OCI-LY1 (cell line): ENCODE measurements around the gene CAPN12.

Experiments used
- H2AFZ ChIP-seq: fragments of 200-600 bp; sonication (generic), shearing (Covaris generic); 2 replicates; pipeline ENCODE4 v1.6.0; 2014; ENCODE audit warnings: antibody characterized with exemption, mild to moderate bottlenecking, low read length
- H3F3A ChIP-seq: fragments of 200-600 bp; sonication (generic), shearing (Covaris generic); 2 replicates; pipeline ENCODE4 v1.6.0; 2014; ENCODE audit warnings: mild to moderate bottlenecking, antibody characterized with exemption, low read length, moderate library complexity; ENCODE audit not compliant: insufficient read depth
- H3K27ac ChIP-seq: fragments of 200-600 bp; sonication (generic); 2 replicates; pipeline ENCODE4 v1.5.1; 2014; ENCODE audit warnings: low read length, mixed run types, mild to moderate bottlenecking, low read depth; ENCODE audit not compliant: poor library complexity, severe bottlenecking
- H3K27me3 ChIP-seq: fragments of 200-600 bp; sonication (generic); 2 replicates; pipeline ENCODE4 v1.6.0; 2014; ENCODE audit warnings: antibody characterized with exemption, mild to moderate bottlenecking, low read length, moderate library complexity; ENCODE audit not compliant: insufficient read depth
- H3K36me3 ChIP-seq: fragments of 200-600 bp; sonication (generic); 2 replicates; pipeline ENCODE4 v1.6.1; 2014; ENCODE audit warnings: mild to moderate bottlenecking, antibody characterized with exemption, low read length, moderate library complexity, mixed read lengths; ENCODE audit not compliant: insufficient read depth
- H3K4me1 ChIP-seq: fragments of 200-600 bp; sonication (generic); 2 replicates; pipeline ENCODE4 v1.5.1; 2014; ENCODE audit warnings: mild to moderate bottlenecking, low read length, moderate library complexity; ENCODE audit not compliant: insufficient read depth, severe bottlenecking
- H3K4me2 ChIP-seq: fragments of 200-600 bp; sonication (generic), shearing (Covaris generic); 2 replicates; pipeline ENCODE4 v1.6.1; 2014; ENCODE audit warnings: low read length
- H3K4me3 ChIP-seq: fragments of 200-600 bp; sonication (generic); 2 replicates; pipeline ENCODE4 v1.5.1; 2014; ENCODE audit warnings: low read length, low read depth, mild to moderate bottlenecking, mixed read lengths; ENCODE audit not compliant: poor library complexity, severe bottlenecking
- H3K79me2 ChIP-seq: fragments of 200-600 bp; shearing (Covaris generic); 2 replicates; pipeline ENCODE4 v1.6.1; 2016; ENCODE audit warnings: mixed run types, low read length, mixed read lengths; ENCODE audit not compliant: insufficient read depth
- H3K9ac ChIP-seq: fragments of 200-600 bp; sonication (generic), shearing (Covaris generic); 2 replicates; pipeline ENCODE4 v1.6.1; 2014; ENCODE audit warnings: mild to moderate bottlenecking, low read length, mixed read lengths
- H3K9me2 ChIP-seq: fragments of 200-600 bp; sonication (generic), shearing (Covaris generic); 2 replicates; pipeline ENCODE4 v1.6.1; 2014; ENCODE audit warnings: low read depth, mild to moderate bottlenecking, low read length, mixed read lengths
- H3K9me3 ChIP-seq: fragments of 200-600 bp; shearing (Covaris generic); 2 replicates; pipeline ENCODE4 v1.6.1; 2014; ENCODE audit warnings: low read length, mixed read lengths
- H4K20me1 ChIP-seq: fragments of 200-600 bp; sonication (generic), shearing (Covaris generic); 2 replicates; pipeline ENCODE4 v1.6.0; 2016; ENCODE audit warnings: mild to moderate bottlenecking, low read length; ENCODE audit not compliant: insufficient read depth
- EZH2 ChIP-seq: fragments of 200-600 bp; sonication (generic), shearing (Covaris generic); IDR thresholded peaks from 2 replicates; pipeline ENCODE4 v1.8.0; 2017; ENCODE audit warnings: borderline replicate concordance, mixed run types, mild to moderate bottlenecking, antibody characterized with exemption, low read length, moderate library complexity, mixed read lengths
- TF ChIP-seq, protein P1 (sequence below): fragments of 200-600 bp; sonication (generic), shearing (Covaris generic); IDR thresholded peaks from 2 replicates; pipeline ENCODE4 v1.5.1; 2017; ENCODE audit warnings: mild to moderate bottlenecking, antibody characterized with exemption, low read length, moderate library complexity, mixed read lengths

Gene CAPN12

DNA sequence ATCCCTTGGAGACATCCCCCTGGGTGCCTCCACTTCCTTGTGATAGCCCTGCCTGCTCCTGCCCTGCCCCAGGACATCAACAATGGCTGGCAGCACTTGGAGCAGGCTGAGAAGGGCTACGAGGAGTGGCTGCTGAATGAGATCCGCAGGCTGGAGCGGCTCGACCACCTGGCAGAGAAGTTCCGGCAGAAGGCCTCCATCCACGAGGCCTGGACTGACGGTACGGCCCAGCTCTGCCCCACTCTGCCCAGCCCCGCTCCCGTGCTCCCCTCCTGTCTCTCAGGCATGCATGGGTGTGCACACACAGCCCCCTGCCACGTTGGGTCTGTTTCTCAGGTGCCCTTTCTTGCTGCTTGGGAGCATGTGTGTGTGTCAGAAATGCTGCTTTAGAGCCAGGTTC lies 26.4 kb downstream of the CAPN12 start:
- Histone ChIP-seq H3K9me2 (no peaks in the 10 kb centered on the region), H4K20me1 (no peaks in the 10 kb centered on the region), H3K4me3 (no peak overlapping the region), H3K4me1 (no peaks in the 10 kb centered on the region), H3K79me2 (no peaks in the 10 kb centered on the region), H2AFZ (no peak overlapping the region), H3F3A (no peaks in the 10 kb centered on the region), H3K9me3 (no peaks in the 10 kb centered on the region), H3K27me3 (no peaks in the 10 kb centered on the region), H3K27ac (no peak overlapping the region), H3K9ac (no peak overlapping the region), H3K36me3 (peaks cover 61% of the 10 kb centered on the region), H3K4me2 (no peak overlapping the region)
- TF ChIP-seq EZH2: no peak
- TF ChIP-seq, protein P1, sequence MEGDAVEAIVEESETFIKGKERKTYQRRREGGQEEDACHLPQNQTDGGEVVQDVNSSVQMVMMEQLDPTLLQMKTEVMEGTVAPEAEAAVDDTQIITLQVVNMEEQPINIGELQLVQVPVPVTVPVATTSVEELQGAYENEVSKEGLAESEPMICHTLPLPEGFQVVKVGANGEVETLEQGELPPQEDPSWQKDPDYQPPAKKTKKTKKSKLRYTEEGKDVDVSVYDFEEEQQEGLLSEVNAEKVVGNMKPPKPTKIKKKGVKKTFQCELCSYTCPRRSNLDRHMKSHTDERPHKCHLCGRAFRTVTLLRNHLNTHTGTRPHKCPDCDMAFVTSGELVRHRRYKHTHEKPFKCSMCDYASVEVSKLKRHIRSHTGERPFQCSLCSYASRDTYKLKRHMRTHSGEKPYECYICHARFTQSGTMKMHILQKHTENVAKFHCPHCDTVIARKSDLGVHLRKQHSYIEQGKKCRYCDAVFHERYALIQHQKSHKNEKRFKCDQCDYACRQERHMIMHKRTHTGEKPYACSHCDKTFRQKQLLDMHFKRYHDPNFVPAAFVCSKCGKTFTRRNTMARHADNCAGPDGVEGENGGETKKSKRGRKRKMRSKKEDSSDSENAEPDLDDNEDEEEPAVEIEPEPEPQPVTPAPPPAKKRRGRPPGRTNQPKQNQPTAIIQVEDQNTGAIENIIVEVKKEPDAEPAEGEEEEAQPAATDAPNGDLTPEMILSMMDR: no peak

DNA sequence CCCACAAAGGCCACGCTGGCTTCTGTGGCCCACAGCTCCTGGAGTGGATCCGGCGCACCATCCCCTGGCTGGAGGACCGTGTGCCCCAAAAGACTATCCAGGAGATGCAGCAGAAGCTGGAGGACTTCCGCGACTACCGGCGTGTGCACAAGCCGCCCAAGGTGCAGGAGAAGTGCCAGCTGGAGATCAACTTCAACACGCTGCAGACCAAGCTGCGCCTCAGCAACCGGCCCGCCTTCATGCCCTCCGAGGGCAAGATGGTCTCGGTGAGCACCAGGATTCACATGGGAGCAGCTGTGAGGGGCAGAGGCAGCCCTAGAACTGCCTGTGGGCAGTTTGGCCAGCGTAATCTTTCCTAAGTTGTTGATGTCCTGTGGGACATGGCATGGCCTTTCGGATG lies 27.2 kb downstream of the CAPN12 start:
- H3K9me2 ChIP-seq: no peaks in the 10 kb centered on the region
- H3K4me1 ChIP-seq: no peaks in the 10 kb centered on the region
- H3F3A ChIP-seq: no peaks in the 10 kb centered on the region
- no peak overlapping the region for H3K4me3 ChIP-seq
- H3K9me3 ChIP-seq: no peaks in the 10 kb centered on the region
- H3K4me2 ChIP-seq: no peak overlapping the region
- H3K9ac ChIP-seq: no peak overlapping the region
- no peaks in the 10 kb centered on the region for H3K79me2 ChIP-seq
- TF ChIP-seq, protein P1: no peak
- TF ChIP-seq EZH2: no peak
- H4K20me1 ChIP-seq: no peaks in the 10 kb centered on the region
- no peaks in the 10 kb centered on the region for H3K27me3 ChIP-seq
- no peak overlapping the region for H3K27ac ChIP-seq
- peaks cover 53% of the 10 kb centered on the region for H3K36me3 ChIP-seq
- H2AFZ ChIP-seq: no peak overlapping the region

DNA sequence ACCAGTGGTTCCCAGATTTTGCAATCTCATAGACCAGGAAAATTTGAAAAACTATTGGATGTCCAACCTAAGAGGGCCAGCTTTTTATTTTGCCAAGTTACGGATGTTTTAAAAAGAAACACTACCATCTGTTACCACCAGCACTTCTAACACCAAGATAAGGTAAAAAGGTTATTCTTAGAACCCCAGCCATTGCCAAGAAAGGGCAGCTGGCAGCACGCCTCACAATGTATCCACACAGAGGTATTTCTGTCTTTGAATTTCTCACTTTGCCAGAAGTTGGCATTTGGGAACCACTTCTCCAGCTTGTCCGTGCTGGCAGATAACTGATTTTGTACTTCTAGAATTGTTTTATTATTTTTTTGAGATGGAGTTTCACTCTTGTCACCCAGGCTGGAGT lies 28.7 kb downstream of the CAPN12 start:
- H4K20me1 ChIP-seq: no peaks in the 10 kb centered on the region
- TF ChIP-seq, protein P1: no peak
- no peak for TF ChIP-seq EZH2
- no peak overlapping the region for H3K9ac ChIP-seq
- no peak overlapping the region for H2AFZ ChIP-seq
- H3K4me2 ChIP-seq: no peak overlapping the region
- H3K4me3 ChIP-seq: no peak overlapping the region
- H3F3A ChIP-seq: no peaks in the 10 kb centered on the region
- H3K4me1 ChIP-seq: no peaks in the 10 kb centered on the region
- peaks cover 56% of the 10 kb centered on the region for H3K36me3 ChIP-seq
- H3K9me3 ChIP-seq: no peaks in the 10 kb centered on the region
- H3K27ac ChIP-seq: no peak overlapping the region
- H3K79me2 ChIP-seq: no peaks in the 10 kb centered on the region
- H3K27me3 ChIP-seq: no peaks in the 10 kb centered on the region
- H3K9me2 ChIP-seq: no peaks in the 10 kb centered on the region
